ENCODE results near the gene UBAC2.

Gene UBAC2

DNA sequence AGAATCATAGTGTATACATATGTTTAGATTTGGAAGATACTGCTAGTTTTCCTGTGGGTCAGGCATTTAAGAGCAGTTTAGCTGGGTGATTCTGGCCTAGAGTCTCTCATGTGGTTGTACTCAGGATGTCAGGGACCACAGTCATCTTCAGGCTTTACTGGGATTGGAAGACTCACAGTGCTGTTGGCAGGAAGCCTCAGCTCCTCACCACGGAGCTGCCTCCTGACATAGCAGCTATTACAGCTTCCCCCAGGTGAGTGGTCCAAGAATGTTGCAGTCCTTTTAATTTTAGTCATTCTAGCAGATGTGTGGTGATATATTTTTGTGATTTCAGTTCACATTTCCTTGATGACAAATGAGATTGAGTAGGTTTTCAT lies 74.4 kb downstream of the UBAC2 start:
- peak; percentile 48 for DNase-seq

DNA sequence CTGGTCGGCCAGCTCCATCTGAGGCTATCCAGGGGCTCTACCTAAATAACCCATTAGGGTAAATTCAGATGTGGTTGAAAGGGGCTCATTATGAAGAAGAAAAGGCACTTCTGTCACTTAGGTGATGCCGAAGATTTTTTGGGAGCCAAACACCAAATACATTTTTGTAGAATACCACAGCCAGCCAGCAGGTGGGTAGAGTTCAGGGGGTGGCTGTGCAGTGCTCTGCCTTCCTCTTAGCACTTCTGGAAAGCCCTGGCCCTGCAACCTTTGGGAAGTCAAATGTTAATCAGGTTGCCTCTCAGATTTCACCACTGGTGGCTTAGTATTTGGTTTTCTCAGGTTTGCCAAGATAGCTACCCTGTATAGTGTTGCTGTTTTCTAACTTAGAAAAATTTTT lies 76.1 kb downstream of the UBAC2 start:
- DNase-seq = no peak

DNA sequence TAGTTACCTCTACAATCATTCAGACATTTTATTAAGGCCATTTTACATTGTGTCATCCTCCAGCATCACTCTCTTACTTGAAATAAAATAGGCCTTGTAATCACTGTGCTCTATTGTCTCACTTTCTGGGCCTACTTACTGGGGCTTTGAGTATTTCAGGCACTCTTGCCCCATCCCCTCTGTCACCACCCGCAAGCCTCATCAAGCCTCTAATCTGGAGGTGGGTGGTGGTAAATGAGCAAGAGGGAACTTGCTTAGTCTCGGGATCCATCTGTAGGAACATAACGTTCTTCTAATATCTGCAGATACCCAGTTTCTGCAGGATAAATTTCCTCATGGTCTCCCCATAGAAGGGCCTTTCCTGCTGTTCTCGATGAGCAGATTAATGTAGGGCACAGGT lies 77.0 kb downstream of the UBAC2 start:
- no peak for DNase-seq

DNA sequence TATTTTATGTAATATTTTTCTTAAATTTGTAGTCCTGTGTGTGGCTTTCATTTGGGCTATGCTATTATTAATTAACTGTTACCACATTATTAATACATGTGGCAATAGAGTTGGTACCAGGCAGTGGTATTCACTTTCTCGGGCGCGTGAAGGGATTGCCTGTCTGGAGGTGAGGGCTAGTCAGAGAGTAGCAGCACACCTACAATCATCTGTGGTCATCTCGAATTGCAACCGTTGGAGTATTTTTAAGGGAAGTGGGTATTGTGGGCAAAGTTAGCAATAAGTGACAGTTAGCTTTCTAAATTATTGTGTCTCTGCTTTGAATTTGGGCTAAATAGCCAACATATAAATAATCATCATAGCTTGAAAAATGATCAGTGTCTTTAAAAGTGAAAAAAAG lies 77.5 kb downstream of the UBAC2 start:
- no peak for DNase-seq

DNA sequence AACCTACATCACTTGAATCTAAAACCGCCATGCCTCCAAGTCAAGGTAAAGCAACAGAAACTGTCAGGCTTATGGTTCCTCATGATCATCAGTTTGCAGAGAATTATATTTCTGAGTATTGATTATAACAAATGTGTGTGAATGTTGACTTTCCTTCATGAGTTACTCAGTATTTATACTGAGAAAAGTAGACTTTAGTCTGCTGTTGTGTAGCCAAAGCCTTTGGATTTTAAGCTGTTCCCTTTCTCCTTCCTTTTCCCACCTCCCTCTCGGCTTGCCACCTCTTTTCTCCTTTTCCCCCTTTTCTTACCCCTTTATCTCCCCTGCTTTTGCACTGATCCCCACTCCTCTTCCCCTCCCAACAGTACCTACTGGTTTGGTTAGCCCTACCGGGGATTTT lies 78.2 kb downstream of the UBAC2 start:
- no peak for DNase-seq

DNA sequence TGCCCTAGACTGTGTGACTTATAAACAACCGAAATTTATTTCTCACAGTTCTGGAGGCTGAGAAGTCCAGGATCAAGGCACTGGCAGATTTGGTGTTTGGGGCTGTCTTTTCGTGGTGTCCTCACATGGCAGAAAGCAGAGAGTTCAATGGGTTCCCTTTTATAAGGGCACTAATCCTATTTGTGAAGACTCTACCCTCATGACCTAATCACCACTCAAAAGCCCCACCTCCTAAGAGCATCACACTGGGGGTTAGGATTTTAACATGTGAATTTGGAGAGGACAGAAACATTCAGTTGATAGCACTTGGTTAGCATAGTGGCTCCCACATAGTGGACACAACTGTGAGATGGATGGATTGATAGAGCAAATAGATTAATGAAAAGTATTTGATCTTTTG lies 79.0 kb downstream of the UBAC2 start:
- DNase-seq = no peak

DNA sequence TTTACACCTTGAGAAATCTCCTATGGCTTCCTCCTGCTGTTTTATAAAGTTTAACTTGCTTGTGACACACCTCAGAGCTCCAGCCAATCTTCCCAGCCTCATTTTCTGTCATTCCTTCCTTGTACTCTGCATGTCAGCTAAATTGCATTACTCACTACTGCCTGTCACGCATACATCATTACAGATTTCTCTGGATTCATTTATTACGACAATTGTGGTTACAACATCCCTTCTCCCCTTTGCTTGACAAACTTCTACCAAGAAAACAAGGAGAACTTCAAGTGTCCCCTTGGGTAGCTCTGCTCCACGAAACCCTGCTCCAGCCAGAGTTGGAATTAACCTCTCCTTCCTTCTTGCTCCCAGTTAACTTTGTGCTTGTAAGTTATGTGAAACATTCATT lies 79.5 kb downstream of the UBAC2 start:
- DNase-seq = peak; percentile 39

DNA sequence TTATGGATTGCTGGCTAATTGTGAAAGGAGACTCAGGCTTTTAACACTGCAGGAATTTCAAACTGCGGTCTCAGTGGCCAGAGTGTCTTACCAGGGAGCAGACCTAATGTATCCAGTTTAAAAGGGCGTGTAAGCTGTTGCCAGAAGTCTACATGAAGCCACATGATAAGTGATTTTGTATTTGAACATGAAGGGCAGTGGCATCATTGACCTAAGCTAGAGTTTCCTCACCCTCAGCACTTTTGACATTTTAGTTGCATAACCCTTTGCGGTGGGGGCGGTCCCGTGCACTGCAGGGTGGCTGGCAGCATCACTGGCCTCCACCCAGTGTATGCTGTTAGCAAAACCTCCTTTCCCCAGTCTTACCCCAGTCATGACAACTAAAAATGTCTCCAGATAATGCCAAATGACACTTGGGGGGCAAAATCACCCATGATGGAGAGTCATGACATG lies 81.2 kb downstream of the UBAC2 start:
- no peak for DNase-seq

DNA sequence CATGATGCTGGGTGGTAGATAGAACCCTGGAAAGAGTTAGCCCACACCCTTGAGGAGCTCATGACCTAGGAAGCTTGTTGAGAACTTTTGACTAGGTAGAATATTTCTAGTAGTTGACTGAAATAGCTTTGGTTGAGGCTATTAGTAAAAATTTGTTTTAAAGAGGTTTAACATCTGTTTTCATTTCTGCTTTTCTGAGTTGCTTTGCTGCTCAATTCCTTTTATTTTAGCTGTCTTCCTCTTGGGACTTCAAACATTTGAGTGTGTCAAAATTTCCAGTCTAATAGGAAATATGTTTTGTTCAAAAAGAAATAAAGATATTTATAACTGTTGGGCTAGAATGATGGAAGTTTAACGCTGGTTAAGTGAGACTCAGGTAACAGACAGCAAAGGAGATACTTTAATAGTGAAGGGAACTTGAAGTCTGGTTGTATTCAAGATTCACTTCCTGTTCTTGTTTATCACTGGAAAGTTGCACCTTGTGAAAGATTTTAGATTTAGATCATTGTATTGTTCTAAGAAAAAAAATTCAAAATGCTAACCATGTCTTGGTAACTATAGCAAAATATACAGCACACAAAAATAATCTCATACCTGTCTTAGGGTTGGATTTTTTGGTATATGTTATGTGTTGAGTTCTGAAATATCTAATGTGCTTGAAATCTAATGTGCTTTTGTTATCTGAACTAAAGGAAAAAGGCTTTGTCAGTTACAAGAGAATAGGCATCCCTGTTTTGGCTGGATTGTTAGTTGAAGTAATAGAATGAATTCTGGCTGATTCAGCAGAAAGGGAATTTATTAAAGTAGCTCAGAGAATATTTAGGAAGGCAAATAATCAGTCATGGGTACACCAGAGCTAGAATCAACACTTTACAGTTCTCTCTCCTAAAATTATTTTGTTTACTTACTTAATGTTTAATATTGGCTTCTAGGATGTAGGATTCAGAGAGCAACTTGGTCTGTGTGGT lies 81.9 kb downstream of the UBAC2 start:
- DNase-seq = no peak

DNA sequence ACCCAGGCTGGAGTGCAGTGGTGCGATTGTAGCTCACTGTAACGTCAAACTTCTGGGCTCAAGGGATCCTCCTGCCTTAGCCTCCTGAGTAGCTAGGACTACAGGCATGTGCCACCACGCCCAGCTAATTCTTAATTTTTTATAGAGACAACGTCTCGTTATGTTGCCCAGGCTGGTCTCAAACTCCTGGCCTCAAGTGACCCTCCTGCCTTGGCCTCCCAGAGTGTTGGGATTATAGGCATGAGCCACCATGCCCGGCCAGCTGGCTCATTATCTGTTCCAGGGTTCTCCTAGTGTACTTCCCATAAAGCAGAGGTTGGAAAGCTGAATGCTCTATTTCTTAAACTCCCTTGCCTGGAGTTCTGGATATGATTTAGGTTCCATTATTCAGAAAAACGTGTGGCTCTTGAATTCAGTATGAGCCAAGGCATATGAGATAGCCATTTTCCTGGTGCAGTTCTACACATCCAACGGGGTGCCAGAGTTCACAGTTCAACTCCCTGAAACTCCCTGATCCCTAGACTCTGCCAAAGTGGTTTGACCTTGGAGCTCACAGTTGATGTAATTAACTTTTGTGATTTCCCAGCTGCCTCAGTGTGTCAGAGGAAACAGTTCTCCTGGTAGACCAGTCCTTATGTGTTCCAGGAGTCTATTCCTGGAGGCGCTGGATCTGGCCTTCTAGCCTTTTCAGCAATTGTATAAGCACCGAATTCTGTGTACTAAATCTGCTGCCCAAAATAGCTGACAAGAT lies 85.0 kb downstream of the UBAC2 start:
- no peak for DNase-seq

DNA sequence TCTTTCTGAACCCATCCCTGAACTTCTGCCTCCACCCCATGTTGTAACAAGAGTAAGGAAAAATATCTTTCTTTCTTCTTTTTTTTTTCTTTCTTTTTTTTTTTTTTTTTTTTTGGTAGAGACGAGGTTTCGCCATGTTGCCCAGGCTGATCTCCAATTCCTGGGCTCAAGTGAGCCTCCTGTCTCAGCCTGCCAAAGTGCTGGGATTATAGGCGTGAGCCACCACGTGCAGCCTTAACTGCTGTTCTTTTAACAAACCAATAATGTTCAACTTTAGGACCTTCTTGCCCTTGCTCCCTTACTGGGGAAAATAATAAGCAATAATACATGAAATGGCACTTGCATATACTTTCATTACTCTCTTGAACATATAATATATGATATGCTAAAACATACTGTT lies 86.9 kb downstream of the UBAC2 start:
- no peak for DNase-seq

DNA sequence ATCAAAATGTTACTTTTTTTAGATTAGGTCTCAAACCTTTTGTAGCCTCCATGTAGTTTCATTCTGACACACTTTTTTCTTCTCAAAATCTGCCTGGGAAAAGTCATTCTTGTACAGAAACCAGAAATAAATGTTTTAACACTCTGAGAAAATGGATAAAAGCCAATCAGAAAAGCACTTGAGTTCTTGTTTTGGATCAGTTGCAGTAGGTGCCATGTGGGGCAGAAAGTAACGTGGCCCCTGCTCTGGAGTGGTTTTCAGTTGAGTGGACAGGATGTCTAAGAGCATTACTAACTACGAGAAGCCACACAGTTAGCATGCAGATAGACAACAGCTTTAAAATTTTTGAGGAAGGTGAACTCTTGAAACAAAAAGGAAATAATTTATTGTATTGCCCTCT lies 87.4 kb downstream of the UBAC2 start:
- no peak for DNase-seq

DNA sequence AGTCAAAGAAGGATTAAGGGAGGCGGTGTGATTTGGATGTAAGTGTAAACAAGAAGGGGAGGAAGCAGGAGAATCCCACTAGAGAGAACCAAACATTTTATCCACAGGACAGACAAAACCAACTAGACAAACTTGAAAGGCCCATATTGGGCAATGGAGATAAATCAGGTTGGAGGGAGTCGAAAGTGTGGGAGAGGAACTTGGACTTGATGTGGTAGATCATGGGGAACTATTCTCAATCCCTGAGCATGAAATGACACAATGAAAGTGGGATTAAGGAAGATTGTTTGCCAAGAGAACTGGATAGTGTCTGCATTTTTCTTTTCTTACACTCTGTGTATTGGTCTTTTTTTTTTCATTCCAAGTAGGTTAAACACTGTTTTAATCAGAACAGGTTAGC lies 88.6 kb downstream of the UBAC2 start:
- DNase-seq = no peak

DNA sequence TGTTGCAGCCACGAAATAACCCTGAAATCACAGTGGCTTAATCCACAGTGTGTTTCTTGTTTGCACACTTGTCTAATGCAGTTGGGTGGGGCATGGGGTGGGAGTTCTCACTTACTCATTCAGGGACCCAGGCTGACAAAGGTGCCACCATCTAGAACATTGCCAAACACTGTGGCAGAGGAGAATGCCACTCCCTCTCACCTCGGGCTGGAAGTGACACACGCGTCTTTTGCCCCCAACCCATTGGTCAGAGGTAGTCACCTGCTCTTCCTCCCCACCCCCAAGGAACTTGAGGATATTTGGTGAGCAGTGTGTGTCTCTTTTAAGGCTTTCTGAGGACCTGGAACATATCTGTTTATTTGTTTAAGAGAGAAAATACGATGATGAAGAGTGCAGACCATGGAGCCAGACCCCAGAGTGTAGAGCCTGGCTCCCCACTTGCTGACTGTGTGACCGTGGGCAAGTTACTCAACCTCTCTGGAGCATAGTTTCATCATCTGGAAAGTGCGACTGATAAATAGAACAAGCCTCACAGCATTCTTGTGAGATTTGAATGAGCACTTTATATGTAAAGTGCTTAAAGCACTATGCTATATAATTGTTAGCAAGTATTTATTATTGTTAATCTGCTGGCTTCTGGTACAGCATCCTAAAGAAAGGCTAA lies 89.2 kb downstream of the UBAC2 start:
- no peak for DNase-seq

DNA sequence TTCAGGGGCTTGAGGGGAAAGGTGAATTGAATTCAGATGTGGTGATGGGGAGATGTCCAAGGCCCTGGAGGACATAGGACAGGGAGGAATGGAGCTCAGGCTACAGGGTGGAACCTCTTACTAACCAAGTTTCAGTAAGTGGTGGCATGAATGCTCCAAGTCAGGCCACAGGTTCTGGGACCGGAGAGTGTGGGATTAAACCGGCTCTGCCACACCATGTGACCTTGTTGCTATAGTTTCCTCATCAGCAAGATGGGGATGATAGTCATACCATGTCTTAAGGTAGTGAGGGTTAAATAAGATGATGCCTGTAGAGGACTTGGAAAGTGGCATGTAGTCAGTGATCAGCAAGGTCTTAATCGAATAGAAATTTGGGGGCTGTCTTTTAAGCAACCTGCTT lies 90.2 kb downstream of the UBAC2 start:
- DNase-seq = no peak

DNA sequence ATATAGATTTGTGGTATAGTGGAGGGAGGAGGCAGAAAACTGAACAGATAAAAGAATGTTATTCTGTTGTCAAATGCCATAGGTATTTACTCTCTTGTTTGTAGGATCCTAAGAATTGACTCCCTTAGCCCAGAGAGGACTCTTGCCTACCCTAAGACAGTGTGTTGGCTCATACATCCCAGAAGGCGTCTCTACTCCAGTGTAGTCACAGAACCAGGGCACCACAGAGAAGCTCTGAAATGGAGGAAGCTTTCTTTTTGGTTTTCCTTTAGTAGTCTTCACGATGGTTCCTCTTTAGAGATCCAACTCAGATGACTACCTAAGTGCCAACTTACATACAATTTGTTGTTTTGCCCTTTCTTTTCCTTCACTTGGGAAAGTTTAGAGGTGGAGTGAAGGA lies 92.5 kb downstream of the UBAC2 start:
- DNase-seq = no peak

DNA sequence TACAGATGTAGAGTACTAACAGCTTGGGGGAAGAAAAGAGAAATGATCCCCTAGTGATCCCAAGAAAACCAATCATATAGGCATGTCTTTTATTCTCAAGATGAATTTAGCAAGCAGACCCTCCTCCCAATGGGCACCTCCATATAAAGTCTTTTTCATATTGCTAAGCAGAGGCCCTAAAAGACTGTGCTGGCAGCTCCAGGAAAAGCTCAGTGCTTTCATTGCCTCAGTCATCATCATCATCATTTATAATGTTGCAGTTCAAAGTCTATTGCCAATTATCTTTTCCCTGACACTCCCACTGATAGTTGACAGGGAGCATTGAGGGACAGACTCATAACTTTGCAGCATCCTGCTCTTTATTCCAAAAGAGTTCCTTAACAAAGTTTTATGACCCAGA lies 93.5 kb downstream of the UBAC2 start:
- DNase-seq = no peak

DNA sequence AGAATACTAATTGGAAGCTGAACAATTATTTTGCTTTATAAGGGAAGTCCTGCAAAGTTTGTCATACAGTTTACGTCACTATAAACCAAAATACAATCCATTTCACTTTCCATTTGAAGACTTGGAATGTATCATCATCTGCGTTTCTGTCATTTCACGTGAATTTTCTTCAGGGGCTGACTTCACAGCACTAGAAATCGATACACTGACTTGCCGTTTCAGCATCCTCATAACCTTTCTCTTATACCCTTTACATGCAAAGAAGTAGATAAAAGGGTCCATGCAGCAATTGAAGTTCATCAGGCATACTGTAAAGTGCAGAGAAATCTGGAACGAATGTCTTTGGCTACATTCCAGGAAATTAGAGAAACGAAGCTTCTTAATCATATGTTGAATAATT lies 94.3 kb downstream of the UBAC2 start:
- DNase-seq = no peak

DNA sequence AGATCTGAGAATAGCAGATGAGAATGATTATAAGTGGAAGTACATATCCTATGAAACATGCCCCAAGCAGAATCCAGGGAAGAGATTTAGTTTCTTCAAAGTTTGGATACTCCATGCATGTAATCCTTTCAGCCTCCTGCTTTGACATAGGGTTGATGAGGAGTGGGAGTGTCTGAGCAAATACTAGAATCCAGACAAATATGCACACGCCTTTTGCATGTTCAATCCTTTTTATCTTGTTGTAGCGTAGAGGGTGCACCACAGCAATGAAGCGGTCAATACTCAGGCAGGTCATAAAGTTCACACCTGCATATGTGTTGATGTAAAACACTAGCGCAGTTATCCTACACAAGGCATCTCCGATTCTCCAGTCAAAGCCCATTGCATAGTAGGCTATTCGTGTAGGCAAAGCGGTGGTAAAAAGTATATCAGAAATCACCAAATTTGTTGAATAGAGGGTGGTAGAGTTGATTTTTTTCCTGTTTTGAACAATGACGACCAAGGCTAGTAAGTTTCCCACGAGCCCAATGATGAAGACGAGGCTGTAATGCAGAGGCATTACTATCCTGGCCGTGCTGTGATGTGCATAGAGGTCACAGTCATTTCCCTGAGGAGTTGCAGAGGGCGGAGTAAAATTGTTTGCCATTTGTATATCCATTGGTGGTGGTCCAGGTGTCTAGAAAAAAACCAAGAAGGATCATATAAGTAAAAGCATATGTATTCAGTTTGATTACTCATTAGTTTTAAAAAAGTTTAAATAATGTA lies 95.0 kb downstream of the UBAC2 start:
- DNase-seq = no peak

DNA sequence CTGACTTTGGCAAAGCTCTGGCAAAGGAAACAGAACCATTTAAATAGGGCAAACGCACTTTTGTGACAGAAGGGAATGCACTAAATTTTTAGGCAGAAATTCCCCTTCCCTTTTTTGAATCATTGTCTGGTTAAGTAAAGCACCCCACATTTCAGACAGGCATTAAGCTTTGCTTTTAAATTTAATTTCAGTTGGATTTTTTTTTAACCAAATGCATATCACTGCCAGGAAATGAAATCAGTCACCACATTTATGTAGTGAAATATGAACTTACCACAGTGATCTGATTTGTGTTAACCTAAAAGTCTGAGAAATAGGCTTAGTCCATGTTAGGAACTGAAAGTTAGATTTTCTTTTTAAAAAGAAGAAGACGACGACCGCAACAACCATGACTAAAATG lies 95.7 kb downstream of the UBAC2 start:
- no peak for DNase-seq

DNA sequence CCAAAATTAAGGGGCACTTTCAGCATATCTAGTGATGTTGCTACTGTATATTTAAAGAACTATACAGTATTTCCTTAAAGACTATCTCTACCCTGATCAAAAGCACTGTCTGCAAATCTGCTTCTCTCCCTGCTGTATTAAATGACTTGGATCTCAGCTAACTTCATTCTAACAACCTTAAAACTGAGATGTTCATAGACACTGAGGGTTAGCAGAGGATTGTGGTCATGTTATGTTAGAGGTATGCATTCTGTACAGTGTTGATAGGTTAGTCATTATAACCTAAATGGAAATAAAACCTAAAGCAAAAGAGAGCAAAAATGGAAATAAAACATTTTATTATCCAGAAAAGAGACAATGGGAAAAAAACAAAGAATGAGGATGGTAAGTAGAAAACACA lies 96.7 kb downstream of the UBAC2 start:
- no peak for DNase-seq

DNA sequence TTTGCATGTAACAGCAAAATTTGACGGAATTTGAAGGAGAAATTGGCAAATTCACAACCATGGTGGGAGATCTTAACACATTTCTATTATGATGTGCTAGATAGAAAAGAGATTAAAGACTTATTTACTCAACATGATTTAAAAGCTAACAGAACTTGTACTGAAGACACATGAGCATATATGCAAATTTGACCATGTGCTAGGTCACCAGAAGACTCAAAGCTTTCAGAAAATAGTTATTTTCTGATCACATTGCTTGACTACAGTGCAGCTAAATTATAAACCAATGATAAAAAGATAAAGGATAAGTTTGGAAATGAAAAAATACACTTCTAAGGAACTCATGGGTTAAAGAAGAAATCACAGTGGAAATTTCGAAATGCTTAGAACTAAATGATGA lies 97.4 kb downstream of the UBAC2 start:
- no peak for DNase-seq
